GM23248 (cell line): Measurements from ENCODE around the gene PTGER1. TPM values are rescaled to one million over a fixed set of nuclear protein-coding genes. Genes with fewer than 3 reads are reported as not detected.
A peak's percentile ranks its signal among the peaks of the same experiment; 100 is the strongest.

ENCODE experiments used
- DNase-seq: peaks from one replicate; pipeline ENCODE4 v3.0.0-alpha.2; 2015
- H2AFZ ChIP-seq: fragments of 200-600 bp; sonication (generic); 2 replicates; pipeline ENCODE4 v1.6.1; 2016; ENCODE audit warnings: antibody characterized with exemption
- H3F3A ChIP-seq: fragments of 200-600 bp; sonication (generic); 2 replicates; pipeline ENCODE4 v1.6.1; 2016; ENCODE audit warnings: mild to moderate bottlenecking, antibody characterized with exemption, mixed run types; ENCODE audit not compliant: insufficient read depth
- H3K27ac ChIP-seq: fragments of 200-600 bp; sonication (generic); 2 replicates; pipeline ENCODE4 v1.5.1; 2016; ENCODE audit warnings: mild to moderate bottlenecking
- H3K27me3 ChIP-seq: fragments of 200-600 bp; sonication (generic); replicated peaks from 2 replicates; pipeline ENCODE4 v1.6.1; 2016; ENCODE audit warnings: mild to moderate bottlenecking; ENCODE audit not compliant: insufficient read depth
- H3K36me3 ChIP-seq: fragments of 200-600 bp; sonication (generic); 2 replicates; pipeline ENCODE4 v1.6.1; 2016; ENCODE audit warnings: low read depth, mild to moderate bottlenecking
- H3K4me1 ChIP-seq: fragments of 200-600 bp; sonication (generic); 2 replicates; pipeline ENCODE4 v1.6.1; 2016; ENCODE audit warnings: mild to moderate bottlenecking; ENCODE audit not compliant: insufficient read depth
- H3K4me2 ChIP-seq: fragments of 200-600 bp; sonication (generic); one replicate; pipeline ENCODE4 v1.6.1; 2016; ENCODE audit warnings: mild to moderate bottlenecking; ENCODE audit not compliant: unreplicated experiment
- H3K4me3 ChIP-seq: fragments of 200-600 bp; sonication (generic); 2 replicates; pipeline ENCODE4 v1.5.1; 2016; ENCODE audit warnings: mild to moderate bottlenecking
- H3K79me2 ChIP-seq: fragments of 200-600 bp; sonication (generic); 2 replicates; pipeline ENCODE4 v1.6.1; 2016; ENCODE audit warnings: mild to moderate bottlenecking; ENCODE audit not compliant: insufficient read depth
- H3K9ac ChIP-seq: fragments of 200-600 bp; sonication (generic); 2 replicates; pipeline ENCODE4 v1.6.1; 2016; ENCODE audit warnings: mild to moderate bottlenecking
- H3K9me2 ChIP-seq: fragments of 200-600 bp; sonication (generic); 2 replicates; pipeline ENCODE4 v1.6.1; 2016; ENCODE audit warnings: mixed run types, mild to moderate bottlenecking, moderate library complexity; ENCODE audit not compliant: insufficient read depth
- H3K9me3 ChIP-seq: fragments of 200-600 bp; sonication (generic); one replicate; pipeline ENCODE4 v1.6.1; 2017; ENCODE audit warnings: low read depth
- H4K20me1 ChIP-seq: fragments of 200-600 bp; sonication (generic); 2 replicates; pipeline ENCODE4 v1.6.0; 2016; ENCODE audit not compliant: insufficient read depth
- EZH2 ChIP-seq: fragments of 200-600 bp; sonication (generic); IDR thresholded peaks from 2 replicates; pipeline ENCODE4 v1.6.1; 2018; ENCODE audit warnings: antibody characterized with exemption, mild to moderate bottlenecking; ENCODE audit not compliant: insufficient read depth, poor library complexity, severe bottlenecking
- EZH2phosphoT487 ChIP-seq: fragments of 200-600 bp; sonication (generic); IDR thresholded peaks from 2 replicates; pipeline ENCODE4 v1.6.1; 2018; ENCODE audit warnings: antibody characterized with exemption, moderate library complexity, mild to moderate bottlenecking, low read depth; ENCODE audit not compliant: insufficient read depth
- WGBS, 2 experiments: methylation state at CpG; one replicate each; pipeline ENCODE4 v1.1.6; 2015 to 2017; ENCODE audit warnings: low lambda C conversion rate in 2 of 2, low coverage in 1 of 2; ENCODE audit errors: missing lambda C conversion rate in 2 of 2; 5-methylcytosine and 5-hydroxymethylcytosine counted together
- in situ Hi-C: fragments of 300-500 bp; cut with MboI; formaldehyde crosslinking; loops from 2 replicates; pipeline ENCODE4 v1.15.0; 2020
- polyA plus RNA-seq: library from polyadenylated mRNA; unstranded; fragments of >200 nt; fragmentation: Nextera tagmentation; extraction: Ambion mirVana; gene quantifications from 2 replicates; pipeline ENCODE4 v1.2.1, GENCODE V29; 2016
- total RNA-seq: library from RNA; depleted of rRNA; stranded (reverse); fragments of >200 nt; shearing (Covaris generic); gene quantifications from 2 replicates; pipeline ENCODE4 v1.2.3, GENCODE V29; 2014

The PTGER1 gene
- total and polyA plus RNA-seq, 2 experiments from 2014 or later = 0.22 to 0.80 TPM

DNA sequence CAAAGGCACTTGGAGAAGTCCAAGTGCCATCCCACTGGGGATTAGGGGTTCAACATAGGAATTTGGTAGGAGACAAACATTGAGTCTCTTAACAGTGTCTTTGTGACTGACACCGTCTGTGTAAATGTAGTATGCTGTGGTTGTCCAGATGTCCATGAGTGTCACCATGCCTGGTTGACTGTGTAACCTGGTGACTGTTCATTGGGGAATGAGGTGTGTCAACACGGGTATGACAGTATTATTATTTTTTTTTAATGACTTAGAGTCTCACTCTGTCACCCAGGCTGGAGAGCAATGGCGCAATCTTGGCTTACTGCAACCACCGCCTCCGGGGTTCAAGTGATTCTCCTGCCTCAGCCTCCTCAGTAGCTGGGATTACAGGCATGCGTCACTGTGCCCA is 25.8 kb downstream of the PTGER1 start:
- no peaks in the 10 kb centered on the region for H4K20me1 ChIP-seq
- no peaks in the 10 kb centered on the region for H3K27me3 ChIP-seq
- H3K4me3 ChIP-seq = no peak overlapping the region
- TF ChIP-seq EZH2phosphoT487 (no peak), EZH2 (no peak)
- no peak overlapping the region for H3K27ac ChIP-seq
- DNase-seq = peak; percentile 41
- no peaks in the 10 kb centered on the region for H3K79me2 ChIP-seq
- no peaks in the 10 kb centered on the region for H3K9me3 ChIP-seq
- in situ Hi-C loops = no loop called here
- WGBS, 2 experiments = 91 to 94% methylated on average over 6 of the region's 6 CpGs
- H3K9ac ChIP-seq = no peak overlapping the region
- no peak overlapping the region for H2AFZ ChIP-seq
- H3K9me2 ChIP-seq = no peaks in the 10 kb centered on the region
- H3K36me3 ChIP-seq = peaks cover 18% of the 10 kb centered on the region; the same call in 1 of the 2 replicates
- no peak overlapping the region for H3K4me2 ChIP-seq
- H3K4me1 ChIP-seq = no peaks in the 10 kb centered on the region
- H3F3A ChIP-seq = no peaks in the 10 kb centered on the region

DNA sequence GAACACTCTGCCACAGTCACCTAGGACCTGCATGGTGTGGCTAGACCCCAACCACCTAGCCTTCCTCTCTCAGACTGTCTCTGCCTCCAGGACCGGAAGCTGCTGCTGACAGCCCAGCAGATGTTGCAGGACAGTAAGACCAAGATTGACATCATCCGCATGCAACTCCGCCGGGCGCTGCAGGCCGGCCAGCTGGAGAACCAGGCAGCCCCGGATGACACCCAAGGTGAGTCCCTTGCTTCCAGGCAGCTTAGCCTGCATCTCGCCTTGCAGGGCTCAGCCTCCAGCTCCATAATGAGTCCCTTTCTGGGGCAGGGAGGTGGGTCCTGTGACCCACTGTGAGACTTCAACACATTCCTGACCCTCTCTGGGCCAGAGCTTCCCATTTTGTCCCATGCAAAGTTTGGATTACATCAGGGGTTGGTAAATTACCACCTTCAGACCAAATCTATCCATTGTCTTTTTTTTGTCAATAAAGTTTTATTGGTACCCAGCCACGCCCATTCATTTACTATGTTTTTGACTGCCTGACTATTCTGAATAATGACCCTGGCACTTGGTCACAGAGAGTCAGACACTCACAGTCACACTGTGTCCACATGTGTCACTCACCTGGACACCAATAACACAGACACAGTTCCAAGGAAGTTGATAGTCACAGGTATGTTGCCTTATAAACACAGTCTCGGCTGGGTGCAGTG is 28.7 kb downstream of the PTGER1 start:
- no peak for DNase-seq
- H3K9me3 ChIP-seq = no peaks in the 10 kb centered on the region
- no peak overlapping the region for H3K9ac ChIP-seq
- no peak overlapping the region for H2AFZ ChIP-seq
- H3K36me3 ChIP-seq = peaks cover 14% of the 10 kb centered on the region; the same call in 1 of the 2 replicates
- no peaks in the 10 kb centered on the region for H3K9me2 ChIP-seq
- H3F3A ChIP-seq = no peaks in the 10 kb centered on the region
- no peaks in the 10 kb centered on the region for H3K27me3 ChIP-seq
- no peak overlapping the region for H3K4me3 ChIP-seq
- WGBS, 2 experiments = 93 to 94% methylated on average over 10 of the region's 10 CpGs
- in situ Hi-C loops = no loop called here
- TF ChIP-seq EZH2 = no peak
- TF ChIP-seq EZH2phosphoT487 = no peak
- no peaks in the 10 kb centered on the region for H4K20me1 ChIP-seq
- H3K27ac ChIP-seq = no peak overlapping the region
- H3K4me2 ChIP-seq = no peak overlapping the region
- H3K79me2 ChIP-seq = no peaks in the 10 kb centered on the region
- no peaks in the 10 kb centered on the region for H3K4me1 ChIP-seq

DNA sequence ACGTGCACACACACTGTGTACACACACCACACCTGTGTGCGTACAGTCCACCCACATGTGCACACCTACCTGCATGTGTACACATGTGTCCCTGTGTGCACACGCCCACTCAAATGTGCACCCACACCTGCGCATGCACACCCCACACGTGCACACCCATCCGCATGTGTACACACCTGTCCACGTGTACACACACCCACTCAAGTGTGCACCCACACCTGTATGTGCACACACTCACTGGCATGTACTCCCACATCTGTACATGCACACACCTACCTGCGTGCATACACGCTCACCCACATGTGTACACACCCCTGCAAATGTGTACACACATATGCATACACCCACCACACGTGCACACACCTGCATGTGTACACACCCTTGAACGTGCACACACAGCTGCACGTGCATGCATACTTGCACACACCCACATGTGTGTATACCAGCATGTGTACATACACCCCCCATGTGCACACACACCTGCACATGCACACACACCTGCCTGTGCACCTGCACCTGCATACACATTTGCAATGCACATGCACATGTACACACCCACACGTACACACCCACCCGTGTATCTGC is 31.4 kb downstream of the PTGER1 start:
- no peak for DNase-seq
- H2AFZ ChIP-seq = no peak overlapping the region
- no peak overlapping the region for H3K4me3 ChIP-seq
- H3K27ac ChIP-seq = no peak overlapping the region
- H3K9ac ChIP-seq = no peak overlapping the region
- H3K9me3 ChIP-seq = no peaks in the 10 kb centered on the region
- H3K4me1 ChIP-seq = no peaks in the 10 kb centered on the region
- no peaks in the 10 kb centered on the region for H3K27me3 ChIP-seq
- TF ChIP-seq EZH2 (no peak), EZH2phosphoT487 (no peak)
- 87 to 88% methylated on average over 13 to 14 of the region's 14 CpGs for WGBS, 2 experiments
- H3K36me3 ChIP-seq = peaks cover 7% of the 10 kb centered on the region; the same call in 1 of the 2 replicates
- H3K79me2 ChIP-seq = peaks cover 21% of the 10 kb centered on the region
- H3K4me2 ChIP-seq = no peak overlapping the region
- in situ Hi-C loops = no loop called here
- no peaks in the 10 kb centered on the region for H4K20me1 ChIP-seq
- H3K9me2 ChIP-seq = no peaks in the 10 kb centered on the region
- H3F3A ChIP-seq = no peaks in the 10 kb centered on the region

- H3K9me3 ChIP-seq = no peaks in the 10 kb centered on the region
- H3K36me3 ChIP-seq = peaks cover 7% of the 10 kb centered on the region; the same call in 1 of the 2 replicates
- H3K27ac ChIP-seq = no peak overlapping the region
- no peaks in the 10 kb centered on the region for H3K27me3 ChIP-seq
- H3K4me1 ChIP-seq = no peaks in the 10 kb centered on the region
- TF ChIP-seq EZH2phosphoT487 (no peak), EZH2 (no peak)
- no peak for DNase-seq
- no peak overlapping the region for H3K4me2 ChIP-seq
- no peak overlapping the region for H3K9ac ChIP-seq
- no peaks in the 10 kb centered on the region for H3K9me2 ChIP-seq
- peaks cover 28% of the 10 kb centered on the region for H3K79me2 ChIP-seq
- no peaks in the 10 kb centered on the region for H4K20me1 ChIP-seq
- no peaks in the 10 kb centered on the region for H3F3A ChIP-seq
- in situ Hi-C loops = no loop called here
- WGBS, 2 experiments = 96 to 97% methylated on average over 12 to 16 of the region's 16 CpGs
- no peak overlapping the region for H3K4me3 ChIP-seq
- H2AFZ ChIP-seq = no peak overlapping the region
These were observed 32.1 kb downstream of the PTGER1 start for GRCh38 chr19:14442891-14443631.
